Tibial nerve (tissue), 4 donors: ENCODE measurements around the gene RAD9A.

Source experiments
- CTCF ChIP-seq, 5 experiments: fragments of 200-600 bp in 3 of 5; fragments of 450-650 bp in 2 of 5; sonication (generic) in 3 of 5; IDR thresholded peaks; one replicate each; pipeline ENCODE4 v1.5.1; 2016 to 2019; ENCODE audit warnings: antibody characterized with exemption in 5 of 5, mild to moderate bottlenecking in 3 of 5, moderate library complexity in 2 of 5
- EP300 ChIP-seq, 2 donors: sonication (generic); formaldehyde crosslinking; IDR thresholded peaks; one replicate each; pipeline ENCODE4 v1.6.1; 2017; ENCODE audit warnings: antibody characterized with exemption in 2 of 2, mild to moderate bottlenecking in 1 of 2
- POLR2A ChIP-seq, 2 donors: fragments of 450-650 bp; IDR thresholded peaks; one replicate each; pipeline ENCODE4 v1.6.1; 2017; ENCODE audit warnings: antibody characterized with exemption in 2 of 2, mild to moderate bottlenecking in 2 of 2, moderate library complexity in 2 of 2

- TF ChIP-seq POLR2A (IDR thresholded peaks at IDR 0.05) (no peak), CTCF (IDR thresholded peaks at IDR 0.05) (no peak), EP300 (IDR thresholded peaks at IDR 0.05) (no peak)
Measured at GRCh38 chr11:67409261-67409666, 17.5 kb downstream of the RAD9A start.
